ENCODE data around the gene SCAF8.

DNA sequence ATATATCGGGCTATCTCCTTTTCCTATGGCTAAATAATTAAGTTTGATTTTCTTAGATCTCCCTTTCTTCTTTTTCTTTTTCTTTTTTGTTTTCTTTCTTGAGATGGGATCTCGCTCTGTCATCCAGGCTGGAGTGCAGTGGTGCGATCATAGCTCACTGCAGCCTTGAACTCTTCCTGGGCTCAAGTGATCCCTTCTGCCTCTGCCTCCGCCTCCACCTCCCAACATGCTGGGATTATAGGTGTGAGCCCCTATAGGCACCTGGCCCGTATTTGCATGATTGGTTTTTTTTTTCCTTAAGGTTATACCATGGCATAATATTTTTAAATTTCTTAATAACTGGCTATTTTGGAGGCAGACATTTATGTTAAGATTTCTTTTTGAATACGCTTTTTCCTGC lies 106.3 kb downstream of the SCAF8 start:
- no peak for TF ChIP-seq POLR2A (IDR thresholded peaks at IDR 0.05)
- no peak for TF ChIP-seq CTCF (IDR thresholded peaks at IDR 0.05 in 4 of 5, conservative IDR thresholded peaks at IDR 0.05 in 1 of 5)

Data from gastrocnemius medialis (tissue), 4 donors.